Mesenchymal stem cell (in vitro differentiated cells and primary cell): Measurements from ENCODE around the gene SHISA2.
A peak's percentile ranks its signal among the peaks of the same experiment; 100 is the strongest.

ENCODE experiments used
- DNase-seq: peaks from one replicate; pipeline ENCODE4 v3.0.0-alpha.2; 2013
- H2AFZ ChIP-seq: one replicate; pipeline ENCODE4 v1.6.1; 2013; ENCODE audit warnings: low read depth, mild to moderate bottlenecking, control low read depth, inconsistent platforms, low read length, moderate library complexity
- H2AK5ac ChIP-seq: 2 replicates; pipeline ENCODE4 v1.6.1; 2013; ENCODE audit warnings: low read length, moderate library complexity, mild to moderate bottlenecking, inconsistent platforms; ENCODE audit not compliant: severe bottlenecking
- H2BK120ac ChIP-seq: one replicate; pipeline ENCODE4 v1.6.1; 2013; ENCODE audit warnings: low read depth, mild to moderate bottlenecking, inconsistent platforms, low read length, moderate library complexity
- H2BK12ac ChIP-seq, 2 experiments: one replicate each; pipeline ENCODE4 v1.6.1; 2013; ENCODE audit warnings: inconsistent platforms in 2 of 2, low read length in 2 of 2, mild to moderate bottlenecking in 2 of 2, moderate library complexity in 2 of 2, control low read depth in 1 of 2
- H2BK15ac ChIP-seq: one replicate; pipeline ENCODE4 v1.6.1; 2013; ENCODE audit warnings: mild to moderate bottlenecking, low read depth, inconsistent platforms; ENCODE audit not compliant: poor library complexity, severe bottlenecking
- H2BK5ac ChIP-seq: 2 replicates; pipeline ENCODE4 v1.6.1; 2013; ENCODE audit warnings: low read depth, mild to moderate bottlenecking, low read length, control low read depth, inconsistent platforms; ENCODE audit not compliant: poor library complexity, severe bottlenecking
- H3K14ac ChIP-seq, 2 experiments: one replicate each; pipeline ENCODE4 v1.6.1; 2013; ENCODE audit warnings: inconsistent platforms in 2 of 2, low read length in 2 of 2, control low read depth in 1 of 2, mild to moderate bottlenecking in 1 of 2, moderate library complexity in 1 of 2
- H3K18ac ChIP-seq, 2 experiments: one replicate each; pipeline ENCODE4 v1.6.1; 2013; ENCODE audit warnings: inconsistent platforms in 2 of 2, low read length in 2 of 2, control low read depth in 1 of 2, low read depth in 1 of 2, mild to moderate bottlenecking in 1 of 2
- H3K23ac ChIP-seq, 2 experiments: one replicate each; pipeline ENCODE4 v1.6.1; 2013; ENCODE audit warnings: inconsistent platforms in 2 of 2, low read length in 2 of 2, mild to moderate bottlenecking in 2 of 2, moderate library complexity in 2 of 2, control low read depth in 1 of 2
- H3K27ac ChIP-seq: 2 replicates; pipeline ENCODE4 v1.5.1; 2013; ENCODE audit warnings: mild to moderate bottlenecking, moderate library complexity, low read length, control low read depth, inconsistent platforms; ENCODE audit not compliant: poor library complexity, severe bottlenecking
- H3K27me3 ChIP-seq, 2 experiments: 2 replicates each; pipeline versions ENCODE4 v1.6.1 to v1.7.0; 2013; ENCODE audit warnings: low read length in 2 of 2, mild to moderate bottlenecking in 2 of 2, moderate library complexity in 2 of 2, control low read depth in 1 of 2, inconsistent platforms in 1 of 2; ENCODE audit not compliant: control insufficient read depth in 1 of 2, insufficient read depth in 1 of 2
- H3K36me3 ChIP-seq, 2 experiments: 2 replicates each; pipeline versions ENCODE4 v1.6.1 to v1.7.0; 2013; ENCODE audit warnings: low read length in 2 of 2, control low read depth in 1 of 2, inconsistent platforms in 1 of 2, low read depth in 1 of 2, mild to moderate bottlenecking in 1 of 2; ENCODE audit not compliant: insufficient read depth in 2 of 2, control insufficient read depth in 1 of 2
- H3K4ac ChIP-seq, 2 experiments: one replicate each; pipeline ENCODE4 v1.6.1; 2013; ENCODE audit warnings: inconsistent platforms in 2 of 2, low read length in 2 of 2, mild to moderate bottlenecking in 2 of 2, moderate library complexity in 2 of 2, control low read depth in 1 of 2, low read depth in 1 of 2
- H3K4me1 ChIP-seq: 2 replicates; pipeline ENCODE4 v1.6.1; 2013; ENCODE audit warnings: low read depth, low read length, control low read depth; ENCODE audit not compliant: control insufficient read depth, insufficient read depth
- H3K4me2 ChIP-seq: 2 replicates; pipeline ENCODE4 v1.6.1; 2013; ENCODE audit warnings: low read length, mild to moderate bottlenecking, inconsistent platforms; ENCODE audit not compliant: poor library complexity, severe bottlenecking
- H3K4me3 ChIP-seq, 2 experiments: 2 replicates each; pipeline versions ENCODE4 v1.5.1 to v1.7.0; 2013; ENCODE audit warnings: low read length in 2 of 2, mild to moderate bottlenecking in 2 of 2, control low read depth in 1 of 2, low read depth in 1 of 2; ENCODE audit not compliant: insufficient read depth in 1 of 2
- H3K79me1 ChIP-seq: replicated peaks from 2 replicates; pipeline ENCODE4 v1.6.1; 2013; ENCODE audit warnings: mild to moderate bottlenecking, control low read depth, low read length, inconsistent platforms; ENCODE audit not compliant: poor library complexity, severe bottlenecking
- H3K9ac ChIP-seq: 2 replicates; pipeline ENCODE4 v1.7.0; 2013; ENCODE audit warnings: mild to moderate bottlenecking, low read length, moderate library complexity
- H3K9me3 ChIP-seq: 2 replicates; pipeline ENCODE4 v1.7.0; 2013; ENCODE audit warnings: mild to moderate bottlenecking, low read length; ENCODE audit not compliant: control insufficient read depth
- H4K8ac ChIP-seq: one replicate; pipeline ENCODE4 v1.6.1; 2013; ENCODE audit warnings: inconsistent platforms, mild to moderate bottlenecking, low read length, moderate library complexity
- H4K91ac ChIP-seq: one replicate; pipeline ENCODE4 v1.6.1; 2013; ENCODE audit warnings: mild to moderate bottlenecking, low read length, inconsistent platforms
- WGBS: methylation state at CpG from one replicate; pipeline ENCODE4 v1.1.7; 2013; ENCODE audit warnings: mixed read lengths; 5-methylcytosine and 5-hydroxymethylcytosine counted together

SHISA2 gene

DNA sequence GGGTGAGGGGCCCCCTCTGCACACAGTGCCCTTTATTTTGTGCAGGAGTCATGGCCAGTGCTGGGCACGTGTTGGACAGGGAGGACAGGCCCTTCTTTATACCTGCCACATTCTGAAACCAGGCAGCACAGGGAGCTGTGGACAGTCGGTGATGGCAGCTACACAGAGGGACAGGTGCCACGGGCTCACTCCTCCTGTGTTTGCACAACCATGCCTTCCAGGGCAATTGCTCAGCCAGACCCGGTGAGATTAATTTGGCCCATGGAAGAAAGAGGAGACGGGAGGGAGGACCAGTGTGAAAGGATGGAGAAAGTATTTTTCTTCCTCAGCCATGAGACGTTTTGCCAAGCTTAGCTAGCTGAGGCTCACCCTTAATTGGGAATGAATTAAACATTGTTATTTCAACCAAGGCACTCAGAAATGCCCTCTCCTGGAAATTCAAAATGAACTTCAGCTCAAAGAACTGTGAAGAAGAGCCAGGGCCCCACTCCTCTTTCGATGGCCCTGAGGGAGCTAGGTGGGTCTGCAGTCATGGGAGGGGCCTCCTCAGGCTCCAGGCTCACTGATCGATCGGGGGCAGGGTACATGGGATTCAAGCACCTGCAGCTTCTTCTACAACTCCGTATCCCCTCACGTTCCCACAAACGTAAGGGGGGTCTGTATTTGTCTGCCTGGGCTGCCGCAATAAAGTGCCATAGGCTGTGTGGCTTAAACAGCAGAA, 41.2 kb downstream of the SHISA2 start:
- H4K91ac ChIP-seq, result no peak overlapping the region
- no peak overlapping the region for H2BK12ac ChIP-seq

DNA sequence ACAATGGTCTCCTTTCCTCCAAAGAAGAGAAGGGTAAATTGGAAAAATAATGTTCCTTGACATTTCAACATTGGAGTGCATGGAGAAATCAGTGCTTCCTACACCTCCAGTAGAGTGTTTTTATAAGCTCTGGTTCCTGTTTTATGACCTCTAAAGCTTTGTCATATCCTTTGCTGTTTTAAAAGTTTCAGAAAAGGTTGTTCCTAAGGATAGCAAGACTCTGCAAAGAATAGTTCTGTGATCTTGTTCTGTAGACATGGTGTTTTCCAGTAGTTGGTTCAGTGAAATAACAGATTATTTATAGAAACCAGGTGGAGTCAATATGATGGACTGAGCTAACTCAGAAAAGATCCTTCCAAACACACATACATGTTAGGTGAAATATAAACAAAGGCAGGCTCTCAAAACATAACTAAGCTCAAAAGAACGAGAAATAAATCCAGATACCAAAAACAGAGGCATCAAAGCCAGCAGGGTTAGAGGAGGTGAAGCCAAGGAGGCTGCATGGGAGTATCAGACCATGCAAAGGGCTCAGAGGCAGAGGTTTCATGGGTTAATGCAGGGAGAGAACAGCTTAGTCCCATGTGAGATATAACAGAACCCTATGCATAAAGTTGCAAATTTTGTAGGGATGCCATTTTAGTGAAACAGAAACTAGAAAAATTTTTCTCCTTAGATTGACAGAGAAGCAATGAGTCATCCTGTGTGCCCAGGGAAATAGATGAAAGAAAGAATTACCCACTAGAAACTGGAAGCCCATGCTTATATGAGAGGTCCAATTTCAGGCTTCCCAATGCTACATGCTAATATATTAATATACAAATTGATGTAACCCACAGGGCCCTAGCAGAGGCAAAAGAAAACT, 44.3 kb downstream of the SHISA2 start:
- Histone ChIP-seq H2BK120ac (no peak overlapping the region), H3K27ac (peak overlapping the region; percentile 58), H3K23ac (no peak overlapping the region), H2AFZ (no peak overlapping the region), H3K4me3 (no peak overlapping the region), H3K79me1 (no peaks in the 10 kb centered on the region), H3K27me3 (peaks cover 0 to 14% of the 10 kb centered on the region in 2 experiments), H3K4ac (no peak overlapping the region), H3K18ac (peak overlapping the region in 1 of 2 experiments; percentile 66), H3K9ac (no peak overlapping the region), H2BK12ac (no peak overlapping the region), H3K36me3 (peaks cover 0 to 2% of the 10 kb centered on the region in 2 experiments), H3K14ac (no peak overlapping the region), H4K8ac (no peak overlapping the region), H4K91ac (no peak overlapping the region), H3K4me1 (no peaks in the 10 kb centered on the region), H2BK5ac (no peak overlapping the region), H2AK5ac (no peak overlapping the region), H3K9me3 (peaks cover 16% of the 10 kb centered on the region), H3K4me2 (no peak overlapping the region), H2BK15ac (no peak overlapping the region)
- no CpG with 5 or more reads among the region's 1 CpG for WGBS
- peak; percentile 30 for DNase-seq

More for the DNA sequence above, 41.2 kb downstream of the SHISA2 start:
- 80% methylated on average over 12 of the region's 13 CpGs for WGBS
- H3K4ac ChIP-seq, result no peak overlapping the region
- no peak overlapping the region for H2AFZ ChIP-seq
- H3K9ac ChIP-seq, result no peak overlapping the region
- no peak overlapping the region for H3K4me2 ChIP-seq
- H3K27ac ChIP-seq, result no peak overlapping the region
- H3K4me1 ChIP-seq, result no peaks in the 10 kb centered on the region
- no peak overlapping the region for H3K18ac ChIP-seq
- no peaks in the 10 kb centered on the region for H3K79me1 ChIP-seq
- no peak overlapping the region for H2BK120ac ChIP-seq
- no peak overlapping the region for H4K8ac ChIP-seq
- no peak overlapping the region for H3K14ac ChIP-seq
- H3K9me3 ChIP-seq, result peaks cover 19% of the 10 kb centered on the region
- DNase-seq, result no peak
- no peak overlapping the region for H2BK5ac ChIP-seq
- no peak overlapping the region for H2BK15ac ChIP-seq
- H3K23ac ChIP-seq, result no peak overlapping the region
- H3K4me3 ChIP-seq, result no peak overlapping the region
- peaks cover 0 to 2% of the 10 kb centered on the region in 2 experiments for H3K36me3 ChIP-seq
- peaks cover 0 to 31% of the 10 kb centered on the region in 2 experiments for H3K27me3 ChIP-seq
- peak overlapping the region; percentile 68 for H2AK5ac ChIP-seq
